Measurements from ENCODE around the gene TBC1D13. TPM values are rescaled to one million over a fixed set of nuclear protein-coding genes. Genes with fewer than 3 reads are reported as not detected.
A peak's percentile ranks its signal among the peaks of the same experiment; 100 is the strongest.

Gene TBC1D13
- total and polyA plus RNA-seq, 9 of the 15 experiments (the other 6 are each of a cell fraction or from before 2014, with no cell fraction given) = 2.3 to 28.7 (median 11.4) TPM

DNA sequence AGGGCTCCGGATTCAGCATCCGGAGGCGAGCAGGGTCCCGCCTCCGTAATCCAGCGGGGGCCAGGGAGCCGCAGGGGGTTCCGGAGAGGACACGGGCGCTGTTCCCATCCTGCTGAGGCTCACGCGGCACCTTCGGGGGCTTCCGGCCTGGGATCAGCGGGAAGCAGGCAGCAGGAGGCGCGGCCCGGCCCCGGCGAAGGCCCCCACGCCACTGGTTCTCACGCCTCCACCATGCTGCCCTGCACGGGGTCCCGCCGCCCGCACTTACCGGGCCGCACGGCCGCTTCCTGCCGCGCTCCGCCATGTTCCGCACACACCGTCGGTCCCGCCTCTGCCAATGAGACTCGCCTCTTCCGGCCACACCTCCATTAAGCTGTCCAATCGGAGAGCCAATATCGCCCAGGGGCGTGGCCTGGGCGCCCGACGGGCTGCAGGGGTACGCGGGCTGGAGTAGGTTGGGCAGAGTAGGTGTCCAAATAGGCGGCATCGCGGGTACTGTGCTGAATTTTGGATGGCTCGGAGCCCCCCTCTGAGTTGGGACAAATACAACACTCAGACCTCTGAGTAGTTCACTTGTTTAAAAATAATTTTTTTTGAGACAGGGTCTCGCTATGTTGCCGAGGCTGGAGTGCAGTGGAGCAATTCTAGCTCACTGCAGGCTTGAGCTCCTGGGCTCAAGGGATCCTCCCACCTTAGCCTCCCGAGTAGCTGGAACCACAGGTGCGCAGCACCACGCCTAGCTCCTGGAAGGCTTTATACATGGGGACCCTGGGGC is 42.6 kb downstream of the TBC1D13 start, which contains the start of gene SPOUT1 (continued):
- TF ChIP-seq, protein P1, sequence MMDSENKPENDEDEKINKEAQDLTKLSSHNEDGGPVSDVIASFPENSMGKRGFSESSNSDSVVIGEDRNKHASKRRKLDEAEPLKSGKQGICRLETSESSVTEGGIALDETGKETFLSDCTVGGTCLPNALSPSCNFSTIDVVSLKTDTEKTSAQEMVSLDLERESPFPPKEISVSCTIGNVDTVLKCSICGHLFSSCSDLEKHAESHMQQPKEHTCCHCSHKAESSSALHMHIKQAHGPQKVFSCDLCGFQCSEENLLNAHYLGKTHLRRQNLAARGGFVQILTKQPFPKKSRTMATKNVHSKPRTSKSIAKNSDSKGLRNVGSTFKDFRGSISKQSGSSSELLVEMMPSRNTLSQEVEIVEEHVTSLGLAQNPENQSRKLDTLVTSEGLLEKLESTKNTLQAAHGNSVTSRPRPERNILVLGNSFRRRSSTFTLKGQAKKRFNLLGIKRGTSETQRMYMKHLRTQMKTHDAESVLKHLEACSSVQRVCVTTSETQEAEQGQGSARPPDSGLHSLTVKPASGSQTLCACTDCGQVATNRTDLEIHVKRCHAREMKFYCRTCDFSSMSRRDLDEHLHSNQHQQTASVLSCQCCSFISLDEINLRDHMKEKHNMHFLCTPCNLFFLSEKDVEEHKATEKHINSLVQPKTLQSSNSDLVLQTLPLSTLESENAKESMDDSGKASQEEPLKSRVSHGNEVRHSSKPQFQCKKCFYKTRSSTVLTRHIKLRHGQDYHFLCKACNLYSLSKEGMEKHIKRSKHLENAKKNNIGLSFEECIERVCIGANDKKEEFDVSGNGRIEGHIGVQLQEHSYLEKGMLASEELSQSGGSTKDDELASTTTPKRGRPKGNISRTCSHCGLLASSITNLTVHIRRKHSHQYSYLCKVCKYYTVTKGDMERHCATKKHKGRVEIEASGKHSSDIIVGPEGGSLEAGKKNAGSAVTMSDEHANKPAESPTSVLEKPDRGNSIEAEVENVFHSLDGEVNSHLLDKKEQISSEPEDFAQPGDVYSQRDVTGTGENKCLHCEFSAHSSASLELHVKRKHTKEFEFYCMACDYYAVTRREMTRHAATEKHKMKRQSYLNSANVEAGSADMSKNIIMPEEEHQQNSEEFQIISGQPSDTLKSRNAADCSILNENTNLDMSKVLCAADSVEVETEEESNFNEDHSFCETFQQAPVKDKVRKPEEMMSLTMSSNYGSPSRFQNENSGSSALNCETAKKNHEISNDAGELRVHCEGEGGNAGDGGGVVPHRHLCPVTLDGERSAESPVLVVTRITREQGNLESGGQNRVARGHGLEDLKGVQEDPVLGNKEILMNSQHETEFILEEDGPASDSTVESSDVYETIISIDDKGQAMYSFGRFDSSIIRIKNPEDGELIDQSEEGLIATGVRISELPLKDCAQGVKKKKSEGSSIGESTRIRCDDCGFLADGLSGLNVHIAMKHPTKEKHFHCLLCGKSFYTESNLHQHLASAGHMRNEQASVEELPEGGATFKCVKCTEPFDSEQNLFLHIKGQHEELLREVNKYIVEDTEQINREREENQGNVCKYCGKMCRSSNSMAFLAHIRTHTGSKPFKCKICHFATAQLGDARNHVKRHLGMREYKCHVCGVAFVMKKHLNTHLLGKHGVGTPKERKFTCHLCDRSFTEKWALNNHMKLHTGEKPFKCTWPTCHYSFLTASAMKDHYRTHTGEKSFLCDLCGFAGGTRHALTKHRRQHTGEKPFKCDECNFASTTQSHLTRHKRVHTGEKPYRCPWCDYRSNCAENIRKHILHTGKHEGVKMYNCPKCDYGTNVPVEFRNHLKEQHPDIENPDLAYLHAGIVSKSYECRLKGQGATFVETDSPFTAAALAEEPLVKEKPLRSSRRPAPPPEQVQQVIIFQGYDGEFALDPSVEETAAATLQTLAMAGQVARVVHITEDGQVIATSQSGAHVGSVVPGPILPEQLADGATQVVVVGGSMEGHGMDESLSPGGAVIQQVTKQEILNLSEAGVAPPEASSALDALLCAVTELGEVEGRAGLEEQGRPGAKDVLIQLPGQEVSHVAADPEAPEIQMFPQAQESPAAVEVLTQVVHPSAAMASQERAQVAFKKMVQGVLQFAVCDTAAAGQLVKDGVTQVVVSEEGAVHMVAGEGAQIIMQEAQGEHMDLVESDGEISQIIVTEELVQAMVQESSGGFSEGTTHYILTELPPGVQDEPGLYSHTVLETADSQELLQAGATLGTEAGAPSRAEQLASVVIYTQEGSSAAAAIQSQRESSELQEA (IDR thresholded peaks at IDR 0.05; ENCODE audit: low read depth) = no peak
- peak; percentile 52 for TF ChIP-seq CCNT2 (IDR thresholded peaks at IDR 0.05; ENCODE audit: borderline replicate concordance, extremely low read depth, insufficient read length, low read depth, low read length)
- TF ChIP-seq CBFB (CRISPR knock-in tag; IDR thresholded peaks at IDR 0.05) = no peak; the same call in 1 of the 2 replicates
- no peak for TF ChIP-seq KDM1A (IDR thresholded peaks at IDR 0.05)
- TF ChIP-seq L3MBTL2 (IDR thresholded peaks at IDR 0.05) = peak; percentile 93
- TF ChIP-seq, protein P2, sequence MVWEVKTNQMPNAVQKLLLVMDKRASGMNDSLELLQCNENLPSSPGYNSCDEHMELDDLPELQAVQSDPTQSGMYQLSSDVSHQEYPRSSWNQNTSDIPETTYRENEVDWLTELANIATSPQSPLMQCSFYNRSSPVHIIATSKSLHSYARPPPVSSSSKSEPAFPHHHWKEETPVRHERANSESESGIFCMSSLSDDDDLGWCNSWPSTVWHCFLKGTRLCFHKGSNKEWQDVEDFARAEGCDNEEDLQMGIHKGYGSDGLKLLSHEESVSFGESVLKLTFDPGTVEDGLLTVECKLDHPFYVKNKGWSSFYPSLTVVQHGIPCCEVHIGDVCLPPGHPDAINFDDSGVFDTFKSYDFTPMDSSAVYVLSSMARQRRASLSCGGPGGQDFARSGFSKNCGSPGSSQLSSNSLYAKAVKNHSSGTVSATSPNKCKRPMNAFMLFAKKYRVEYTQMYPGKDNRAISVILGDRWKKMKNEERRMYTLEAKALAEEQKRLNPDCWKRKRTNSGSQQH (CRISPR knock-in tag; IDR thresholded peaks at IDR 0.05) = no peak
- TF ChIP-seq, protein P3, sequence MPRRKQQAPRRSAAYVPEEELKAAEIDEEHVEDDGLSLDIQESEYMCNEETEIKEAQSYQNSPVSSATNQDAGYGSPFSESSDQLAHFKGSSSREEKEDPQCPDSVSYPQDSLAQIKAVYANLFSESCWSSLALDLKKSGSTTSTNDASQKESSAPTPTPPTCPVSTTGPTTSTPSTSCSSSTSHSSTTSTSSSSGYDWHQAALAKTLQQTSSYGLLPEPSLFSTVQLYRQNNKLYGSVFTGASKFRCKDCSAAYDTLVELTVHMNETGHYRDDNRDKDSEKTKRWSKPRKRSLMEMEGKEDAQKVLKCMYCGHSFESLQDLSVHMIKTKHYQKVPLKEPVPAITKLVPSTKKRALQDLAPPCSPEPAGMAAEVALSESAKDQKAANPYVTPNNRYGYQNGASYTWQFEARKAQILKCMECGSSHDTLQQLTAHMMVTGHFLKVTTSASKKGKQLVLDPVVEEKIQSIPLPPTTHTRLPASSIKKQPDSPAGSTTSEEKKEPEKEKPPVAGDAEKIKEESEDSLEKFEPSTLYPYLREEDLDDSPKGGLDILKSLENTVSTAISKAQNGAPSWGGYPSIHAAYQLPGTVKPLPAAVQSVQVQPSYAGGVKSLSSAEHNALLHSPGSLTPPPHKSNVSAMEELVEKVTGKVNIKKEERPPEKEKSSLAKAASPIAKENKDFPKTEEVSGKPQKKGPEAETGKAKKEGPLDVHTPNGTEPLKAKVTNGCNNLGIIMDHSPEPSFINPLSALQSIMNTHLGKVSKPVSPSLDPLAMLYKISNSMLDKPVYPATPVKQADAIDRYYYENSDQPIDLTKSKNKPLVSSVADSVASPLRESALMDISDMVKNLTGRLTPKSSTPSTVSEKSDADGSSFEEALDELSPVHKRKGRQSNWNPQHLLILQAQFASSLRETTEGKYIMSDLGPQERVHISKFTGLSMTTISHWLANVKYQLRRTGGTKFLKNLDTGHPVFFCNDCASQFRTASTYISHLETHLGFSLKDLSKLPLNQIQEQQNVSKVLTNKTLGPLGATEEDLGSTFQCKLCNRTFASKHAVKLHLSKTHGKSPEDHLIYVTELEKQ (CRISPR knock-in tag; IDR thresholded peaks at IDR 0.05) = no peak
- peak; percentile 58 for TF ChIP-seq ZBTB33 (CRISPR knock-in tag; IDR thresholded peaks at IDR 0.05)
- no peak for TF ChIP-seq HLTF (IDR thresholded peaks at IDR 0.05)
- peak; percentile 20 for TF ChIP-seq SP2 (IDR thresholded peaks at IDR 0.05; ENCODE audit: extremely low read depth, low read depth, low read length, poor library complexity, severe bottlenecking)
- no peak for TF ChIP-seq ESRRB (CRISPR knock-in tag; IDR thresholded peaks at IDR 0.05; ENCODE audit: borderline replicate concordance)
